Kidney epithelial cell (primary cell): Measurements from ENCODE around the gene AKTIP. TPM values are rescaled to one million over a fixed set of nuclear protein-coding genes. Genes with fewer than 3 reads are reported as not detected.

Experiments used
- DNase-seq: peaks from one replicate; pipeline ENCODE4 v3.0.0-alpha.2; 2010; ENCODE audit warnings: low read depth
- H3K27me3 ChIP-seq: 2 replicates; pipeline ENCODE4 v1.6.0; 2011; ENCODE audit warnings: low read length; ENCODE audit not compliant: control insufficient read depth, insufficient read depth
- H3K36me3 ChIP-seq: 2 replicates; pipeline ENCODE4 v1.5.1; 2011; ENCODE audit warnings: low read length; ENCODE audit not compliant: control insufficient read depth, insufficient read depth
- H3K4me3 ChIP-seq: 2 replicates; pipeline ENCODE4 v1.5.1; 2011; ENCODE audit warnings: low read depth, mild to moderate bottlenecking, control low read depth, low read length
- CTCF ChIP-seq: IDR thresholded peaks from 2 replicates; pipeline ENCODE4 v1.5.1; 2011; ENCODE audit warnings: mild to moderate bottlenecking, moderate library complexity, low read length, control low read depth, inconsistent platforms; ENCODE audit not compliant: insufficient read depth, poor library complexity, severe bottlenecking
- total RNA-seq: library from RNA; depleted of rRNA; stranded (reverse); fragments of >200 nt; gene quantifications from 2 replicates; pipeline ENCODE4 v1.2.3, GENCODE V29; 2015

AKTIP gene
- total RNA-seq, 1 donor from 2014 or later, result 39.8 TPM

- no peak for DNase-seq
- Histone ChIP-seq H3K27me3 (no peaks in the 10 kb centered on the region), H3K4me3 (no peak overlapping the region), H3K36me3 (no peaks in the 10 kb centered on the region)
- no peak for TF ChIP-seq CTCF
Measured at GRCh38 chr16:53457670-53458069, 45.3 kb downstream of the AKTIP start.

- H3K36me3 ChIP-seq, result no peaks in the 10 kb centered on the region
- no peak overlapping the region for H3K4me3 ChIP-seq
- no peak for DNase-seq
- H3K27me3 ChIP-seq, result no peaks in the 10 kb centered on the region
- TF ChIP-seq CTCF, result no peak
Measured at GRCh38 chr16:53456625-53457024, 46.4 kb downstream of the AKTIP start.

GRCh38 chr16:53453928-53454327, 49.1 kb downstream of the AKTIP start:
- Histone ChIP-seq H3K4me3 (no peak overlapping the region), H3K27me3 (no peaks in the 10 kb centered on the region), H3K36me3 (no peaks in the 10 kb centered on the region)
- TF ChIP-seq CTCF, result no peak
- no peak for DNase-seq

GRCh38 chr16:53449816-53450517, 53.0 kb downstream of the AKTIP start:
- no peak for DNase-seq
- no peak for TF ChIP-seq CTCF
- no peak overlapping the region for H3K4me3 ChIP-seq
- no peaks in the 10 kb centered on the region for H3K27me3 ChIP-seq
- H3K36me3 ChIP-seq, result no peaks in the 10 kb centered on the region

DNA sequence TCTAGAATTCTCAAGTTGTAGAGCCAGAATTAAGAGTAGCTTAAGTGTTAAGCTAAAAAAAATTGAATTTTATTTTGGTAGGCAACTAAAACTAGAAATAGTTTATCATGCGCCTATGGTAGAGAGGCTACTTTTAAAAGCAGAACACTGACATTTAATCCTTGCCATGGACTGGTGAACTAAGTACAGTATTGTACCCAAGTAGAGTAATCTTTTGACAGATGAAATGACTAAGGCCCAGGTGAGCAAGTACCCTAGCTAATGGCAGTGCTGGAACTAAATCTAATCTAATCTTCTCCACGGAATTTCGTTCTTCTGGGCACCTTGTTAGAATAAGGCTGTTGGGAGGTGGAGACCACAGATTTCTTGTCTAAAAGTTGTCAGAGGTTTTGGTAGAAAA, 56.9 kb downstream of the AKTIP start:
- no peak overlapping the region for H3K4me3 ChIP-seq
- no peak for DNase-seq
- H3K27me3 ChIP-seq, result no peaks in the 10 kb centered on the region
- TF ChIP-seq CTCF, result no peak
- H3K36me3 ChIP-seq, result no peaks in the 10 kb centered on the region

GRCh38 chr16:53445534-53445933, 57.5 kb downstream of the AKTIP start:
- Histone ChIP-seq H3K4me3 (no peak overlapping the region), H3K36me3 (no peaks in the 10 kb centered on the region), H3K27me3 (no peaks in the 10 kb centered on the region)
- no peak for DNase-seq
- TF ChIP-seq CTCF, result no peak
